Measurements from ENCODE around the gene EFR3B.

The EFR3B gene

GRCh38 chr2:25066455-25066854 lies 24.6 kb downstream of the EFR3B start:
- POLR2A ChIA-PET, result no interaction called here

GRCh38 chr2:25068217-25068616 lies 26.3 kb downstream of the EFR3B start:
- Histone ChIP-seq H3K4me3 (ENCODE audit: low read depth, low read length) (no peak overlapping the region), H3K4me1 (ENCODE audit: control insufficient read depth, insufficient read depth, low read length) (no peaks in the 10 kb centered on the region), H3K27ac (ENCODE audit: extremely low read depth, low read depth, low read length) (no peak overlapping the region), H3K36me3 (ENCODE audit: control insufficient read depth in 2 of 2, insufficient read depth in 1 of 2, low read length in 2 of 2) (no peaks in the 10 kb centered on the region), H3K9me3 (ENCODE audit: control insufficient read depth, insufficient read depth, low read depth, low read length) (no peaks in the 10 kb centered on the region)
- POLR2A ChIA-PET, result no interaction called here
- CTCF ChIA-PET, result no interaction called here
- TF ChIP-seq KLF1 (tag by site-specific recombination; IDR thresholded peaks at IDR 0.05), result no peak
- TF ChIP-seq, protein P1, sequence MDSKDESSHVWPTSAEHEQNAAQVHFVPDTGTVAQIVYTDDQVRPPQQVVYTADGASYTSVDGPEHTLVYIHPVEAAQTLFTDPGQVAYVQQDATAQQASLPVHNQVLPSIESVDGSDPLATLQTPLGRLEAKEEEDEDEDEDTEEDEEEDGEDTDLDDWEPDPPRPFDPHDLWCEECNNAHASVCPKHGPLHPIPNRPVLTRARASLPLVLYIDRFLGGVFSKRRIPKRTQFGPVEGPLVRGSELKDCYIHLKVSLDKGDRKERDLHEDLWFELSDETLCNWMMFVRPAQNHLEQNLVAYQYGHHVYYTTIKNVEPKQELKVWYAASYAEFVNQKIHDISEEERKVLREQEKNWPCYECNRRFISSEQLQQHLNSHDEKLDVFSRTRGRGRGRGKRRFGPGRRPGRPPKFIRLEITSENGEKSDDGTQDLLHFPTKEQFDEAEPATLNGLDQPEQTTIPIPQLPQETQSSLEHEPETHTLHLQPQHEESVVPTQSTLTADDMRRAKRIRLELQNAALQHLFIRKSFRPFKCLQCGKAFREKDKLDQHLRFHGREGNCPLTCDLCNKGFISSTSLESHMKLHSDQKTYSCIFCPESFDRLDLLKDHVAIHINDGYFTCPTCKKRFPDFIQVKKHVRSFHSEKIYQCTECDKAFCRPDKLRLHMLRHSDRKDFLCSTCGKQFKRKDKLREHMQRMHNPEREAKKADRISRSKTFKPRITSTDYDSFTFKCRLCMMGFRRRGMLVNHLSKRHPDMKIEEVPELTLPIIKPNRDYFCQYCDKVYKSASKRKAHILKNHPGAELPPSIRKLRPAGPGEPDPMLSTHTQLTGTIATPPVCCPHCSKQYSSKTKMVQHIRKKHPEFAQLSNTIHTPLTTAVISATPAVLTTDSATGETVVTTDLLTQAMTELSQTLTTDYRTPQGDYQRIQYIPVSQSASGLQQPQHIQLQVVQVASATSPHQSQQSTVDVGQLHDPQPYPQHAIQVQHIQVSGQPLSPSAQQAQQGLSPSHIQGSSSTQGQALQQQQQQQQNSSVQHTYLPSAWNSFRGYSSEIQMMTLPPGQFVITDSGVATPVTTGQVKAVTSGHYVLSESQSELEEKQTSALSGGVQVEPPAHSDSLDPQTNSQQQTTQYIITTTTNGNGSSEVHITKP (tag by site-specific recombination; IDR thresholded peaks at IDR 0.05), result peak; percentile 67; the same call in 1 of the 2 replicates
- TF ChIP-seq ZBTB10 (tag by site-specific recombination; IDR thresholded peaks at IDR 0.05), result no peak
- TF ChIP-seq ZSCAN23 (tag by site-specific recombination; IDR thresholded peaks at IDR 0.05), result no peak
- TF ChIP-seq, protein P2, sequence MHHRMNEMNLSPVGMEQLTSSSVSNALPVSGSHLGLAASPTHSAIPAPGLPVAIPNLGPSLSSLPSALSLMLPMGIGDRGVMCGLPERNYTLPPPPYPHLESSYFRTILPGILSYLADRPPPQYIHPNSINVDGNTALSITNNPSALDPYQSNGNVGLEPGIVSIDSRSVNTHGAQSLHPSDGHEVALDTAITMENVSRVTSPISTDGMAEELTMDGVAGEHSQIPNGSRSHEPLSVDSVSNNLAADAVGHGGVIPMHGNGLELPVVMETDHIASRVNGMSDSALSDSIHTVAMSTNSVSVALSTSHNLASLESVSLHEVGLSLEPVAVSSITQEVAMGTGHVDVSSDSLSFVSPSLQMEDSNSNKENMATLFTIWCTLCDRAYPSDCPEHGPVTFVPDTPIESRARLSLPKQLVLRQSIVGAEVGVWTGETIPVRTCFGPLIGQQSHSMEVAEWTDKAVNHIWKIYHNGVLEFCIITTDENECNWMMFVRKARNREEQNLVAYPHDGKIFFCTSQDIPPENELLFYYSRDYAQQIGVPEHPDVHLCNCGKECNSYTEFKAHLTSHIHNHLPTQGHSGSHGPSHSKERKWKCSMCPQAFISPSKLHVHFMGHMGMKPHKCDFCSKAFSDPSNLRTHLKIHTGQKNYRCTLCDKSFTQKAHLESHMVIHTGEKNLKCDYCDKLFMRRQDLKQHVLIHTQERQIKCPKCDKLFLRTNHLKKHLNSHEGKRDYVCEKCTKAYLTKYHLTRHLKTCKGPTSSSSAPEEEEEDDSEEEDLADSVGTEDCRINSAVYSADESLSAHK (tag by site-specific recombination; IDR thresholded peaks at IDR 0.05), result no peak
- TF ChIP-seq SCRT1 (tag by site-specific recombination; IDR thresholded peaks at IDR 0.05; ENCODE audit: borderline replicate concordance), result no peak

More at GRCh38 chr2:25066455-25066854, 24.6 kb downstream of the EFR3B start:
- H3K9me3 ChIP-seq (ENCODE audit: control insufficient read depth, insufficient read depth, low read depth, low read length), result no peaks in the 10 kb centered on the region
- H3K36me3 ChIP-seq (ENCODE audit: control insufficient read depth in 2 of 2, insufficient read depth in 1 of 2, low read length in 2 of 2), result no peaks in the 10 kb centered on the region
- H3K4me3 ChIP-seq (ENCODE audit: low read depth, low read length), result no peak overlapping the region
- no peak overlapping the region for H3K27ac ChIP-seq (ENCODE audit: extremely low read depth, low read depth, low read length)
- H3K4me1 ChIP-seq (ENCODE audit: control insufficient read depth, insufficient read depth, low read length), result no peaks in the 10 kb centered on the region
- TF ChIP-seq ZNF416 (tag by site-specific recombination; IDR thresholded peaks at IDR 0.05) (no peak), ZNF350 (tag by site-specific recombination; IDR thresholded peaks at IDR 0.05) (no peak), ZBTB8A (tag by site-specific recombination; IDR thresholded peaks at IDR 0.05) (no peak), ZNF112 (tag by site-specific recombination; IDR thresholded peaks at IDR 0.05) (no peak), ZNF623 (tag by site-specific recombination; IDR thresholded peaks at IDR 0.05) (no peak), ZBTB26 (tag by site-specific recombination; optimal IDR thresholded peaks at IDR 0.05) (no peak), ZBTB10 (tag by site-specific recombination; IDR thresholded peaks at IDR 0.05) (no peak), ZNF510 (tag by site-specific recombination; IDR thresholded peaks at IDR 0.05; ENCODE audit: insufficient replicate concordance) (no peak), ZNF121 (tag by site-specific recombination; IDR thresholded peaks at IDR 0.05) (no peak), ZNF621 (tag by site-specific recombination; IDR thresholded peaks at IDR 0.05) (no peak), ZBTB48 (tag by site-specific recombination; IDR thresholded peaks at IDR 0.05) (no peak)
- TF ChIP-seq, protein P3, sequence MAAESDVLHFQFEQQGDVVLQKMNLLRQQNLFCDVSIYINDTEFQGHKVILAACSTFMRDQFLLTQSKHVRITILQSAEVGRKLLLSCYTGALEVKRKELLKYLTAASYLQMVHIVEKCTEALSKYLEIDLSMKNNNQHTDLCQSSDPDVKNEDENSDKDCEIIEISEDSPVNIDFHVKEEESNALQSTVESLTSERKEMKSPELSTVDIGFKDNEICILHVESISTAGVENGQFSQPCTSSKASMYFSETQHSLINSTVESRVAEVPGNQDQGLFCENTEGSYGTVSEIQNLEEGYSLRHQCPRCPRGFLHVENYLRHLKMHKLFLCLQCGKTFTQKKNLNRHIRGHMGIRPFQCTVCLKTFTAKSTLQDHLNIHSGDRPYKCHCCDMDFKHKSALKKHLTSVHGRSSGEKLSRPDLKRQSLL (tag by site-specific recombination; IDR thresholded peaks at IDR 0.05), result no peak
- TF ChIP-seq, protein P4, sequence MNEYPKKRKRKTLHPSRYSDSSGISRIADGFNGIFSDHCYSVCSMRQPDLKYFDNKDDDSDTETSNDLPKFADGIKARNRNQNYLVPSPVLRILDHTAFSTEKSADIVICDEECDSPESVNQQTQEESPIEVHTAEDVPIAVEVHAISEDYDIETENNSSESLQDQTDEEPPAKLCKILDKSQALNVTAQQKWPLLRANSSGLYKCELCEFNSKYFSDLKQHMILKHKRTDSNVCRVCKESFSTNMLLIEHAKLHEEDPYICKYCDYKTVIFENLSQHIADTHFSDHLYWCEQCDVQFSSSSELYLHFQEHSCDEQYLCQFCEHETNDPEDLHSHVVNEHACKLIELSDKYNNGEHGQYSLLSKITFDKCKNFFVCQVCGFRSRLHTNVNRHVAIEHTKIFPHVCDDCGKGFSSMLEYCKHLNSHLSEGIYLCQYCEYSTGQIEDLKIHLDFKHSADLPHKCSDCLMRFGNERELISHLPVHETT (tag by site-specific recombination; IDR thresholded peaks at IDR 0.05), result no peak
- CTCF ChIA-PET, result interaction anchor here (2.3 kb wide), 1 partner anchor 10 kb away, joined by 5 read pairs; no protein-coding TSS in a partner anchor
